ENCODE measurements around the gene IFTAP. TPM values are rescaled to one million over a fixed set of nuclear protein-coding genes. Genes with fewer than 3 reads are reported as not detected.

IFTAP gene
- polyA plus RNA-seq, 4 donors = 15.7 to 23.2 (median 19.6) TPM

GRCh38 chr11:36683818-36684217 lies 89.5 kb downstream of the IFTAP start:
- no peak for FAIRE-seq
- H3K27ac ChIP-seq (ENCODE audit: low read depth in 1 of 3, low read length in 2 of 3) = no peak overlapping the region

GRCh38 chr11:36684840-36685801 lies 90.8 kb downstream of the IFTAP start:
- H3K36me3 ChIP-seq (ENCODE audit: control insufficient read depth in 3 of 3, insufficient read depth in 2 of 3, low read depth in 1 of 3, low read length in 3 of 3) = no peaks in the 10 kb centered on the region
- DNase-seq (no peak), FAIRE-seq (no peak)

More at GRCh38 chr11:36683818-36684217, 89.5 kb downstream of the IFTAP start:
- no peaks in the 10 kb centered on the region for H3K36me3 ChIP-seq (ENCODE audit: control insufficient read depth in 3 of 3, insufficient read depth in 2 of 3, low read depth in 1 of 3, low read length in 3 of 3)
- no peaks in the 10 kb centered on the region for H3K9me3 ChIP-seq (ENCODE audit: control insufficient read depth in 2 of 2, insufficient read depth in 1 of 2, low read depth in 1 of 2, low read length in 1 of 2)
- 76 to 86% (median 83%) methylated on average over 1 of the region's 1 CpG for WGBS, 3 donors
- H3K4me1 ChIP-seq (ENCODE audit: control insufficient read depth in 3 of 3, insufficient read depth in 2 of 3, low read depth in 1 of 3, low read length in 2 of 3) = no peaks in the 10 kb centered on the region
- DNase-seq = no peak
- no peak overlapping the region for H3K4me3 ChIP-seq (ENCODE audit: low read depth in 1 of 3, low read length in 3 of 3)
- H3K27me3 ChIP-seq (ENCODE audit: control insufficient read depth in 3 of 3, insufficient read depth in 3 of 3, low read length in 3 of 3) = peaks cover 0 to 2% (median 0%) of the 10 kb centered on the region in 3 donors

GRCh38 chr11:36688132-36688531 lies 93.8 kb downstream of the IFTAP start:
- Histone ChIP-seq H3K36me3 (ENCODE audit: control insufficient read depth in 3 of 3, insufficient read depth in 2 of 3, low read depth in 1 of 3, low read length in 3 of 3) (no peaks in the 10 kb centered on the region), H3K4me1 (ENCODE audit: control insufficient read depth in 3 of 3, insufficient read depth in 2 of 3, low read depth in 1 of 3, low read length in 2 of 3) (no peaks in the 10 kb centered on the region), H3K4me3 (ENCODE audit: low read depth in 1 of 3, low read length in 3 of 3) (no peak overlapping the region), H3K9me3 (ENCODE audit: control insufficient read depth in 2 of 2, insufficient read depth in 1 of 2, low read depth in 1 of 2, low read length in 1 of 2) (no peaks in the 10 kb centered on the region), H3K27me3 (ENCODE audit: control insufficient read depth in 3 of 3, insufficient read depth in 3 of 3, low read length in 3 of 3) (peaks cover 0 to 2% (median 0%) of the 10 kb centered on the region in 3 donors), H3K27ac (ENCODE audit: low read depth in 1 of 3, low read length in 2 of 3) (no peak overlapping the region)
- 5 to 24% (median 19%) methylated on average over 2 of the region's 2 CpGs for WGBS, 3 donors
- DNase-seq = no peak
- no peak for FAIRE-seq

More at GRCh38 chr11:36684840-36685801, 90.8 kb downstream of the IFTAP start:
- Histone ChIP-seq H3K4me1 (ENCODE audit: control insufficient read depth in 3 of 3, insufficient read depth in 2 of 3, low read depth in 1 of 3, low read length in 2 of 3) (no peaks in the 10 kb centered on the region), H3K27ac (ENCODE audit: low read depth in 1 of 3, low read length in 2 of 3) (no peak overlapping the region), H3K9me3 (ENCODE audit: control insufficient read depth in 2 of 2, insufficient read depth in 1 of 2, low read depth in 1 of 2, low read length in 1 of 2) (no peaks in the 10 kb centered on the region), H3K27me3 (ENCODE audit: control insufficient read depth in 3 of 3, insufficient read depth in 3 of 3, low read length in 3 of 3) (peaks cover 0 to 2% (median 0%) of the 10 kb centered on the region in 3 donors), H3K4me3 (ENCODE audit: low read depth in 1 of 3, low read length in 3 of 3) (no peak overlapping the region)
- 51 to 55% (median 51%) methylated on average over 12 of the region's 12 CpGs for WGBS, 3 donors

- FAIRE-seq (no peak), DNase-seq (no peak)
- H3K27ac ChIP-seq (ENCODE audit: low read depth in 1 of 3, low read length in 2 of 3) = no peak overlapping the region
- no peaks in the 10 kb centered on the region for H3K9me3 ChIP-seq (ENCODE audit: control insufficient read depth in 2 of 2, insufficient read depth in 1 of 2, low read depth in 1 of 2, low read length in 1 of 2)
- WGBS, 3 donors = 68 to 78% (median 69%) methylated on average over 7 of the region's 7 CpGs
- no peaks in the 10 kb centered on the region for H3K36me3 ChIP-seq (ENCODE audit: control insufficient read depth in 3 of 3, insufficient read depth in 2 of 3, low read depth in 1 of 3, low read length in 3 of 3)
- no peaks in the 10 kb centered on the region for H3K4me1 ChIP-seq (ENCODE audit: control insufficient read depth in 3 of 3, insufficient read depth in 2 of 3, low read depth in 1 of 3, low read length in 2 of 3)
- H3K27me3 ChIP-seq (ENCODE audit: control insufficient read depth in 3 of 3, insufficient read depth in 3 of 3, low read length in 3 of 3) = peaks cover 0 to 2% (median 0%) of the 10 kb centered on the region in 3 donors
- H3K4me3 ChIP-seq (ENCODE audit: low read depth in 1 of 3, low read length in 3 of 3) = no peak overlapping the region
Observed at GRCh38 chr11:36688571-36689291, 94.4 kb downstream of the IFTAP start.

- no peak overlapping the region for H3K4me3 ChIP-seq (ENCODE audit: low read depth in 1 of 3, low read length in 3 of 3)
- DNase-seq = no peak
- peaks cover 0 to 2% (median 0%) of the 10 kb centered on the region in 3 donors for H3K27me3 ChIP-seq (ENCODE audit: control insufficient read depth in 3 of 3, insufficient read depth in 3 of 3, low read length in 3 of 3)
- no peaks in the 10 kb centered on the region for H3K9me3 ChIP-seq (ENCODE audit: control insufficient read depth in 2 of 2, insufficient read depth in 1 of 2, low read depth in 1 of 2, low read length in 1 of 2)
- FAIRE-seq = no peak
- H3K4me1 ChIP-seq (ENCODE audit: control insufficient read depth in 3 of 3, insufficient read depth in 2 of 3, low read depth in 1 of 3, low read length in 2 of 3) = no peaks in the 10 kb centered on the region
- no peaks in the 10 kb centered on the region for H3K36me3 ChIP-seq (ENCODE audit: control insufficient read depth in 3 of 3, insufficient read depth in 2 of 3, low read depth in 1 of 3, low read length in 3 of 3)
- H3K27ac ChIP-seq (ENCODE audit: low read depth in 1 of 3, low read length in 2 of 3) = no peak overlapping the region
- 88 to 93% (median 92%) methylated on average over 4 of the region's 4 CpGs for WGBS, 3 donors
Observed at GRCh38 chr11:36689442-36689841, 95.1 kb downstream of the IFTAP start.

- Histone ChIP-seq H3K9me3 (ENCODE audit: control insufficient read depth in 2 of 2, insufficient read depth in 1 of 2, low read depth in 1 of 2, low read length in 1 of 2) (no peaks in the 10 kb centered on the region), H3K4me1 (ENCODE audit: control insufficient read depth in 3 of 3, insufficient read depth in 2 of 3, low read depth in 1 of 3, low read length in 2 of 3) (no peaks in the 10 kb centered on the region), H3K4me3 (ENCODE audit: low read depth in 1 of 3, low read length in 3 of 3) (no peak overlapping the region), H3K27ac (ENCODE audit: low read depth in 1 of 3, low read length in 2 of 3) (no peak overlapping the region), H3K36me3 (ENCODE audit: control insufficient read depth in 3 of 3, insufficient read depth in 2 of 3, low read depth in 1 of 3, low read length in 3 of 3) (no peaks in the 10 kb centered on the region), H3K27me3 (ENCODE audit: control insufficient read depth in 3 of 3, insufficient read depth in 3 of 3, low read length in 3 of 3) (peaks cover 0 to 2% (median 0%) of the 10 kb centered on the region in 3 donors)
- 73 to 87% (median 73%) methylated on average over 1 of the region's 1 CpG for WGBS, 3 donors
- DNase-seq (no peak), FAIRE-seq (no peak)
Observed at GRCh38 chr11:36692704-36693103, 98.4 kb downstream of the IFTAP start.

- Histone ChIP-seq H3K27ac (ENCODE audit: low read depth in 1 of 3, low read length in 2 of 3) (no peak overlapping the region), H3K36me3 (ENCODE audit: control insufficient read depth in 3 of 3, insufficient read depth in 2 of 3, low read depth in 1 of 3, low read length in 3 of 3) (no peaks in the 10 kb centered on the region), H3K4me1 (ENCODE audit: control insufficient read depth in 3 of 3, insufficient read depth in 2 of 3, low read depth in 1 of 3, low read length in 2 of 3) (no peaks in the 10 kb centered on the region), H3K27me3 (ENCODE audit: control insufficient read depth in 3 of 3, insufficient read depth in 3 of 3, low read length in 3 of 3) (peaks cover 0 to 2% (median 0%) of the 10 kb centered on the region in 3 donors), H3K4me3 (ENCODE audit: low read depth in 1 of 3, low read length in 3 of 3) (no peak overlapping the region), H3K9me3 (ENCODE audit: control insufficient read depth in 2 of 2, insufficient read depth in 1 of 2, low read depth in 1 of 2, low read length in 1 of 2) (no peaks in the 10 kb centered on the region)
- WGBS, 3 donors = 54 to 64% (median 56%) methylated on average over 1 of the region's 1 CpG
- FAIRE-seq (no peak), DNase-seq (no peak)
Observed at GRCh38 chr11:36693139-36693843, 99.0 kb downstream of the IFTAP start.

GRCh38 chr11:36695111-36695510 lies 100.8 kb downstream of the IFTAP start:
- no peaks in the 10 kb centered on the region for H3K9me3 ChIP-seq (ENCODE audit: control insufficient read depth in 2 of 2, insufficient read depth in 1 of 2, low read depth in 1 of 2, low read length in 1 of 2)
- no peaks in the 10 kb centered on the region for H3K36me3 ChIP-seq (ENCODE audit: control insufficient read depth in 3 of 3, insufficient read depth in 2 of 3, low read depth in 1 of 3, low read length in 3 of 3)
- peaks cover 0 to 2% (median 0%) of the 10 kb centered on the region in 3 donors for H3K27me3 ChIP-seq (ENCODE audit: control insufficient read depth in 3 of 3, insufficient read depth in 3 of 3, low read length in 3 of 3)
- H3K4me1 ChIP-seq (ENCODE audit: control insufficient read depth in 3 of 3, insufficient read depth in 2 of 3, low read depth in 1 of 3, low read length in 2 of 3) = no peaks in the 10 kb centered on the region
- no peak for DNase-seq
- H3K4me3 ChIP-seq (ENCODE audit: low read depth in 1 of 3, low read length in 3 of 3) = no peak overlapping the region
- FAIRE-seq = no peak
- H3K27ac ChIP-seq (ENCODE audit: low read depth in 1 of 3, low read length in 2 of 3) = no peak overlapping the region

All from small intestine (tissue), 7 donors.